ENCODE results near the gene MBD5.

DNA sequence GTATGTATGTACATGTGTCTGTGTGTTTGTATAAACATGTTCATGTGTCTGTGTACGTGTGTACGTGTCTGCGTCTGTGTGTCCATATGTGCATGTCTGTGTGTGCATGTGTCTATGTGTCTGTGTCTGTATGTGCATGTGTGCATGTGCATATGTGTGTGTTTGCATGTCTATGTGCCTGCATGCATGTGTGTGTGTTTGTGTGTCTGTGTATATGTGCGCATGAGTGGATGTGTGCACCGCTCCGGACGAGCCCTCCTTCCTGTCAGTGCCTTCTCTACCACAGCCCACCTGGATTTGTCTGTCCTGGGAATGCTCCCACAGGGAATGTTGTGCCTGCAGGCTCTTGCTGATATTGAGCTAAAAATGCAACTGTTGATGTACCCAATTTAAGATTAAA is 510.3 kb downstream of the MBD5 start:
- TF ChIP-seq EZH2 (IDR thresholded peaks at IDR 0.05; ENCODE audit: borderline replicate concordance, insufficient read depth, low read depth, low read length, poor library complexity, severe bottlenecking) = no peak
- TF ChIP-seq, protein P1, sequence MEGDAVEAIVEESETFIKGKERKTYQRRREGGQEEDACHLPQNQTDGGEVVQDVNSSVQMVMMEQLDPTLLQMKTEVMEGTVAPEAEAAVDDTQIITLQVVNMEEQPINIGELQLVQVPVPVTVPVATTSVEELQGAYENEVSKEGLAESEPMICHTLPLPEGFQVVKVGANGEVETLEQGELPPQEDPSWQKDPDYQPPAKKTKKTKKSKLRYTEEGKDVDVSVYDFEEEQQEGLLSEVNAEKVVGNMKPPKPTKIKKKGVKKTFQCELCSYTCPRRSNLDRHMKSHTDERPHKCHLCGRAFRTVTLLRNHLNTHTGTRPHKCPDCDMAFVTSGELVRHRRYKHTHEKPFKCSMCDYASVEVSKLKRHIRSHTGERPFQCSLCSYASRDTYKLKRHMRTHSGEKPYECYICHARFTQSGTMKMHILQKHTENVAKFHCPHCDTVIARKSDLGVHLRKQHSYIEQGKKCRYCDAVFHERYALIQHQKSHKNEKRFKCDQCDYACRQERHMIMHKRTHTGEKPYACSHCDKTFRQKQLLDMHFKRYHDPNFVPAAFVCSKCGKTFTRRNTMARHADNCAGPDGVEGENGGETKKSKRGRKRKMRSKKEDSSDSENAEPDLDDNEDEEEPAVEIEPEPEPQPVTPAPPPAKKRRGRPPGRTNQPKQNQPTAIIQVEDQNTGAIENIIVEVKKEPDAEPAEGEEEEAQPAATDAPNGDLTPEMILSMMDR (IDR thresholded peaks at IDR 0.05) = no peak
